Measurements from ENCODE around the gene SLC45A3.
"Not testable (repeated sequence)": the region's sequence is repeated elsewhere in the genome, so short reads cannot be mapped to it uniquely, and the experiment has no call there.

Gene SLC45A3

GRCh38 chr1:205667909-205668643, 12.2 kb downstream of the SLC45A3 start:
- peak in 4 of 14 donors; percentile 38 to 47 (median 38) for DNase-seq

DNA sequence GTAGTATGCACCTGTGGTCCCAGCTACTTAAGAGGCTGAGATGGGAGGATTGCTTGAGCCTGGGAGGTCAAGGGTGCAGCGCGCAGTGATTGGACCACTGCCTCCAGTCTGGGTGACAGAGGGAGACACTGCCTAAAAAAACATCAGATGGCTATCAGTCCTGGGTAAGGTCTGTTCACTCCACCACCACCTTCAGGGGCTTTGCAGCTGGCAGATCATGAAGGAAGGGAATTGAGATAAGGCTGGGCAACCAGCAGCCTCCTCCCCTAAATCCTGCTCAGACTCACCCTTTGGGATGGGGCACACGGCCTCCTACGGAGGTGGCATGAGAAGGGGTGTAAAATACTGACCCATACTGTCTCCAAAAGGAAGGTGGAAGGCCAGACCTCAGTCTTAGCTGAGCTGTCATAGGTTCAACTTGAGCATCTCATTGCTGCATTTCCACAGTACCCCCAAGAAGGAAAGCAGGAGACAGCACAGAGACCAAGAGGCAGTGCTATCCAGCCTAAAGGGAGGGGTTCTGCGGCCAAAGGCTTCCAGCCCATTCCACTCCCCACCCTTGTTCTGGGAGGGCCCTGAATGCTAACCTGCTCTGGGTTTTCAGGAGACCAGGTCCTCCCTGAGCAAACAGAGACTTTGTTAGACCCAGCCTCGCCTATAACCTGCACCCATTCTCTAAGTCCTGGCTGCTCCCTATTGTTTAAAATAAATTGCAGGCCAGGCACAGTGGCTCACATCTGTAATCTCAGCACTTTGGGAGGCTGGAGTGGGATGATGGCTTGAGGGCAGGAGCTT, 13.7 kb downstream of the SLC45A3 start:
- DNase-seq: no peak

GRCh38 chr1:205665201-205666045, 14.9 kb downstream of the SLC45A3 start:
- no peak for DNase-seq

DNA sequence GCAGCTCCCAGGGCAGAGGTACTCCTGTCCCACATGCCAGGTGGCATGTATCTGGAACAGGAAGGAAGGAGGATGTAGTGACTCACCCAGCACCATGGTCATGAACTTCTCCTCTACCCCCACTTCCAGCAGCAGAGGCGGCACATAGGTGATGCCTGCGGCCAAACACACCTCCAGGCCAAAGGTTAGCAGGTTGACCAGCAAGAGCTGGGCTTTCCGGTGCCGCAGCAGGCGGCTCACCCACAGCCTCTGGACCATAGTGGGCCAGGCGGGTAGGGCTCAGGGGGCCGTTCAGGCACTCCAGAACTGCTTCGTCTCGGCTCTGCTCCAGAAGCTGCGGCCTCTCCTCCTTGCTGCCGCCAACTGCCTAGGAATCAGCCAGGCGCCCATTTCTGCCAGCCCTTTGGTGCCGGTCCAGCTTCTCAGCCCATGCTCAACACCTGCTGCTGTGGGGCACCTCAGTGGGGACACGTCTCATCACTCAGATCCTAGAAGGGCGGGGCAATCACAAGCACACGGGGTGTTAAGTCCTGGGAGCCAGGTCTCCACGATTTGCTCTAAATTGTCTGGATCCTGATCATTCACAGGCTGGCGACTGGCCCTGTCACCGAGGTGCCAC, 15.8 kb downstream of the SLC45A3 start:
- peak in 1 of 14 donors; percentile 25 for DNase-seq

DNA sequence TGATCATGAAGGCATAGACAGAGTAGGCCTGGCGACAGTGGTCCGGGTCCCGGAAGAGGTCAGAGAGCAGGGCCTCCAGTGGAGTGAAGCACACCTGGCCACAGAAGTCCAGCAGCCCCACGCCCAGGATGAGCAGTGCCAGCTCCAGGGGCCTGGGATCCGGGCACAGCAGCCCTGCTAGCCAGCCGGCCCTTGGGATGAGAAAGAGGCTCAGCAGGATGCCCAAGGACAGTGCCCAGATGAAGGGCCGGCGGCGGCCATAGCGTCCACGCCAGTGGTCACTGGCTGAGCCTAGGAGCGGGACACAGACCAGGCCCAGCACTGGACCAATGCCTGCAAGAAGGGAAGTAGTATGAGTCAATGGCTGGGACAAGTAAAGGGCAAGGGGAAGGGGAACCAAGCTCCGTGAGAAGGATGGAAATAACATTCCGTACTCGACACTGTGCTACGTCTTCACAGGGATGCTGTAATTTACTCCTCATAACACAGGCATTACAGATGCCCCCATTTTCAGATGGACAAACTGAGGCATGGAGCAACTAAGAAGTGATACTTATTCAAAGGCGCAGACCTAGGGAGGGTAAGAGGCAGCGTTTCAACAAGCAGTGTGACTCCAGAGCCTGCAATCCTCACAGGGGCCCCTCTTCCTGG, 16.9 kb downstream of the SLC45A3 start:
- DNase-seq: no peak

DNA sequence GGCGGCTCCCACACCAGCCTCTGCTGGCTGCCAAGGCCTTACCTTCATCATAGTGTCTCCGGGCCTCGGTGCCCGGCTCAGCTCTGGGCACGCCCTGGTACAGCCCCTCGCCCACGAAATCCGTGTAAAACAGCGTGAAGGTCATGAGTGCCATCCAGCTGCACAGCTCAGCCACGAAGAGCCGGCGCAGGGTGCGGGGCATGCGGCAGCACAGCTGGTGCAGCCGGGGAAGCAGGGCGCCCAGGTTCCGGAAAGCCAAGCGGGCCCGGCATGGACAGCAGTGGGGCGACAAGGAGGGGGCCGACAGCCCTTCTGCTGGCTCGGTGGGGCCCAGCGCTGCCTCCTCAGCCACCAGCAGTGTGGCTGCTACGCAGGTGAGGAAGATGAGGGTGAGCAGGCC, 17.5 kb downstream of the SLC45A3 start:
- no peak for DNase-seq

DNA sequence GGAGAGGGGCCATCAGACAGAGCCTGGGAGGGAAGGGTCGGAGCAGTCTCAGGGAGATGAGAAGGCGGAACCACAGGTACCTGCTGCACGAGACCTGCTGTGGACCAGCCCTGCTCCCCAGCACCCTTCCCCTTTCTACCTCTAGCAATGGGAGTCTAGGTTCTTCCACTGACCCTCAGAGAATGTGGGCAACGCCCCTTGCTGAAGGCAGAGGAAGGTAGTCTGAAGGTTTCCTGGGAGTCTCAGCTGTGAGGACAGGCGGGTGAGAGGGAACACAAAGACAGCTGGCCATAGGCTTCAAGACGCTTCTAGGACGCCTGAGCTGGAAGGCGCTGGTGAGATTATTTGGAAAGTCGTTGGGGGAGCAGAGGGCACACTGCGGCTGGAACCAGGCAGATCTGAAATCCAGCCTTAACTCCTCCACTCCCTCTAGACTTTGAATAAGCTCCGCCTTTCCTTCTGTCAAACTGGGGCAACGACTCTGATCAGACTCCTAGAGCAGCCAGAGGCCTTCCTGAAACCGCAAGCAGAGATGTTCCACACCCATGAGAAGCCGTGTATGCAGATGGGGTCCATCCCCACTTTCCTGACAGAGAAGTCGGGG, 18.1 kb downstream of the SLC45A3 start:
- DNase-seq: peak in 1 of 14 donors; percentile 36

GRCh38 chr1:205661429-205662134, 18.7 kb downstream of the SLC45A3 start:
- no peak for DNase-seq

DNA sequence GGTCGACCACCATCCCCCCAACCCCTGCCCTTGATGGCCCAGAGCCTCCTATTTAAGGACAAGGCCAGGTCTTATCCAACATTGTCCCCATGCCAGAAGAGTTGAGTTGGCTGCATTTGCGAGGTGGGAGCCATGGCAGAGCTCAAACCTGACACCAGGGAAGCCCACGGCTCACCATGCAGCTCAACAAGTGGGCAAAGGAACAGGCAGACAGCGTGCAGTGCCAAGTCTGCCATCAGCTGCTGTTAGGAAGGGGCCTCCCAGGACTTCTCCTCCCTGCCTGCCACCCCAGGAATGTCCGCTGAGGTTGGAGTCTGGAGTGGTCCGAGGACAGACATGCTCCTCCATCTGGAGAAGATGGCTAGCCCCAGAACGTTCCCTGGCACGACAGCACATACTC, 19.9 kb downstream of the SLC45A3 start:
- DNase-seq: no peak

DNA sequence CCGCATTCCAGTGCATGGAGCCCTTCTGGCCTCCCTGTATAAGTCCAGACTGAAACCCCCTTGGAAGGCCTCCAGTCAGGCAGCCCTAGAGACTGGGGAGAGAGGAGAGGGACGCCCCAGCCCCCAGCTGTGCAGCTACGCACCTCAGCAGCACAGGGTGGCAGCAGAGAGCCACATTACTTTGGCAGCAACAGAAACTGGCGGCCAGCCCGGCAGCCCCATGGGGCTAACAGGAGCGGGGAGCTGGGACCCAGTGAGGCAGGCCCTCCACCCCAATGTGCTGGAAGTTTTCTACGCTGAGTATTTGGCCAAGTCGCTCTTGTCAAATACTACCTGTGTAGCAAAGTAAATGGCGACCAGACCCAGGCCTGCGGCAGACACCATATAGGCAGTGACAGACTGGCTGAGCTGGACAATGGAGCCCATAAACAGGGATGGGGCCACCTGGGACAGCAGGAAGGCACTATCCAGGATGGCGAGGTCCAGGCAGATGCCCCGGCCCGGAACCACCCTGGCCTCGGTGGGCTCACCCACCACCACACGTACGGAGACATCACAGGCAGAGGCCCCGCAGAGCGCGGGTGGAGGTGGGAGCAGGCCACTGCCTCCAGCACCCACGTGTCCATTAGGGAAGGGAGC, 21.2 kb downstream of the SLC45A3 start:
- DNase-seq: peak in 13 of 14 donors; percentile 9 to 86 (median 71)

- no peak for DNase-seq
Observed at GRCh38 chr1:205656236-205656635, 24.1 kb downstream of the SLC45A3 start.

DNA sequence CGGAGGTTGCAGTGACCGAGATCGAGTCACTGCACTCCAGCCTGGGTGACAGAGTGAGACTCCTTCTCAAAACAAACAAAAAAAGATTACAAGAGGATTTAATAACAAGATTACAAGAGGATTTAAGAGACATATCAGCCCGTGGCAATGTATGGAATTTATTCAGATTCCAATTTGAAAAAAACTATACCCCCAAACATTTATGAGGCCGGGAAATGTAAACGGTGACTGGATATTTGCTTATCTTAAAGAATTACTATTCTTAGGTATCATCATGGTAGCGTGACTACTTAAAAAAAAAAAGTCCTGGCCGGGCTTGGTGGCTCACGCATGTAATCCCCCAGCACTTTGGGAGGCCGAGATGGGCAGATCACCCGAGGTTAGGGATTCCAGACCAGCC, 27.3 kb downstream of the SLC45A3 start:
- DNase-seq: no peak

- DNase-seq: no peak
Observed at GRCh38 chr1:205650241-205650640, 30.1 kb downstream of the SLC45A3 start.

DNA sequence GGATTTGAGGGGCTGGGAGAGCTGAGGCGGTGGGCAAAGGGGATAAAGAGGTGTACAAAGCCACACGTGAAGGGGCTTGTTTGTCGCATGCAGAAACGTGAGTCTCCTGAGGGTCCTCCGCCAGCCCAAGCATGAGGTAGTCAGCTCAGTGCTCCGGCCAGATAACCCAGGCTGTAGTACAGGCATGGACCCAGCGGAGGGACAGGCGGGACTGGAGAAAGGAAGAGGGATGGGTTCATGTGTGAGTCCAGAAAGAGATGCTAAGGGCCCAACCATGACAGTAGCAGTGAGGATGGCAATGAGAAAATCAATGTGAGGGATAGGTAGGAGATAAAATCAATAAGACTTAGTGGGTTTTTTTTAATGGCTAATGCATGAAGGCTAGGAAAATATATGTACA, 34.8 kb downstream of the SLC45A3 start:
- DNase-seq: no peak

- DNase-seq: no peak
Observed at GRCh38 chr1:205642679-205643307, 37.5 kb downstream of the SLC45A3 start.

DNA sequence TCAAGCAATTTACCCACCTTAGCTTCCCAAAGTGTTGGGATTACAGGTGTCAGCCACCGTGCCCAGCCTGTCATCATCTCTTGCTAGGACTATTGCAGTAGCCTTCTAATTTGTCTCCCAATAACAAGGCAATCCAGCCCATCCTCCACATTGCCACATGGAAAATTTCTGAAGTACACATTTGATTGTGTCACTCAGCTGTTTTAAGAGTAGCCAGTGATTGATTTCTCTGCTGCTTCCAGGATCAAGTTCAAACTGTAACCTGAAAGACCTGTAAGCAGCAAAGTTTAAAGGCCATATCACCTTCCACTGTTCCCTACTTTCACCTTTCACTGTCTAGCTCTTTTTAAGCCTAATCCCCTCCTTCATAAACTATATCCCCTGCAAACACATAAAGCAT, 40.7 kb downstream of the SLC45A3 start:
- DNase-seq: no peak

- no peak for DNase-seq
Observed at GRCh38 chr1:205637854-205638468, 42.3 kb downstream of the SLC45A3 start.

GRCh38 chr1:205636732-205637131, 43.6 kb downstream of the SLC45A3 start:
- no peak for DNase-seq

DNA sequence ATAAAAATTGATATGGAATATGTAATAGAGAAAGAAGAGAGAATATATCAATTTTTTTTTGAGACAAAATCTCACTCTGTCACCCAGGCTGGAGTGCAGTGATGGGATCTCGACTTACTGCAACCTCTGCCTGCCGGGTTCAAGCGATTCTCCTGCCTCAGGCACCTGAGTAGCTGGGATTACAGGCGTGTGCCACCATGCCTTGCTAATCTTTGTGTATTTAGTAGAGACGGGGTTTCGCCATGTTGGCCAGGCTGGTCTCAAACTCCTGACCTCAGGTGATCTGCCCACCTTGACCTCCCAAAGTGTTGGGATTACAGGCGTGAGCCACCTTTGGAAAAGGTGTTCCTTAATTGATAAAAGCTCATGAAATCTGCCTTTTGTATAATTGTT, 44.2 kb downstream of the SLC45A3 start:
- DNase-seq: not testable (repeated sequence)
